ENCODE results near the gene SRPK2.

SRPK2 gene

GRCh38 chr7:105185290-105186010, 203.3 kb downstream of the SRPK2 start:
- H3K4me3 ChIP-seq (ENCODE audit: low read length) = no peak overlapping the region
- DNase-seq (ENCODE audit: low read depth) = no peak
- no peak for TF ChIP-seq CTCF (conservative IDR thresholded peaks at IDR 0.05; ENCODE audit: low read length)

- H3K4me3 ChIP-seq (ENCODE audit: low read length) = no peak overlapping the region
- TF ChIP-seq CTCF (conservative IDR thresholded peaks at IDR 0.05; ENCODE audit: low read length) = no peak
- no peak for DNase-seq (ENCODE audit: low read depth)
These were observed 208.7 kb downstream of the SRPK2 start for GRCh38 chr7:105180002-105180401.

- DNase-seq (ENCODE audit: low read depth) = no peak
- TF ChIP-seq CTCF (conservative IDR thresholded peaks at IDR 0.05; ENCODE audit: low read length) = no peak
These were observed 209.7 kb downstream of the SRPK2 start for GRCh38 chr7:105178928-105179541.

GRCh38 chr7:105178177-105178576, 210.5 kb downstream of the SRPK2 start:
- no peak for TF ChIP-seq CTCF (conservative IDR thresholded peaks at IDR 0.05; ENCODE audit: low read length)
- no peak for DNase-seq (ENCODE audit: low read depth)
- H3K4me3 ChIP-seq (ENCODE audit: low read length) = no peak overlapping the region

More at GRCh38 chr7:105178928-105179541, 209.7 kb downstream of the SRPK2 start:
- H3K4me3 ChIP-seq (ENCODE audit: low read length) = no peak overlapping the region

GRCh38 chr7:105177026-105177425, 211.7 kb downstream of the SRPK2 start:
- no peak for TF ChIP-seq CTCF (conservative IDR thresholded peaks at IDR 0.05; ENCODE audit: low read length)
- no peak overlapping the region for H3K4me3 ChIP-seq (ENCODE audit: low read length)
- no peak for DNase-seq (ENCODE audit: low read depth)

GRCh38 chr7:105173586-105173985, 215.1 kb downstream of the SRPK2 start:
- no peak for TF ChIP-seq CTCF (conservative IDR thresholded peaks at IDR 0.05; ENCODE audit: low read length)
- no peak overlapping the region for H3K4me3 ChIP-seq (ENCODE audit: low read length)

GRCh38 chr7:105164751-105165150, 224.0 kb downstream of the SRPK2 start:
- no peak overlapping the region for H3K4me3 ChIP-seq (ENCODE audit: low read length)
- no peak for DNase-seq (ENCODE audit: low read depth)
- no peak for TF ChIP-seq CTCF (conservative IDR thresholded peaks at IDR 0.05; ENCODE audit: low read length)

More at GRCh38 chr7:105173586-105173985, 215.1 kb downstream of the SRPK2 start:
- DNase-seq (ENCODE audit: low read depth) = no peak
